ENCODE measurements around the gene LCN6.

The LCN6 gene

GRCh38 chr9:136744773-136745172, 3.6 kb downstream of the LCN6 start:
- DNase-seq (ENCODE audit: low read depth in 2 of 2), result no peak

GRCh38 chr9:136743639-136744211, 4.6 kb downstream of the LCN6 start:
- no peak for DNase-seq (ENCODE audit: low read depth in 2 of 2)

- DNase-seq (ENCODE audit: low read depth in 2 of 2), result no peak
Measured at GRCh38 chr9:136742591-136743391, 5.5 kb downstream of the LCN6 start, which contains the start of gene LCN10. Gene LCN10 (minus strand): TSS chr9:136742940. CDS start chr9:136742903, 37 bp downstream.

- peak in 1 of 2 donors; percentile 39 for DNase-seq (ENCODE audit: low read depth in 2 of 2)
Measured at GRCh38 chr9:136741883-136742571, 6.3 kb downstream of the LCN6 start.

GRCh38 chr9:136740971-136741882, 7.1 kb downstream of the LCN6 start:
- no peak for DNase-seq (ENCODE audit: low read depth in 2 of 2)

- no peak for DNase-seq (ENCODE audit: low read depth in 2 of 2)
Measured at GRCh38 chr9:136740491-136740890, 7.8 kb downstream of the LCN6 start.

- DNase-seq (ENCODE audit: low read depth in 2 of 2), result no peak
Measured at GRCh38 chr9:136740069-136740468, 8.3 kb downstream of the LCN6 start.

- no peak for DNase-seq (ENCODE audit: low read depth in 2 of 2)
Measured at GRCh38 chr9:136739509-136739908, 8.8 kb downstream of the LCN6 start.

GRCh38 chr9:136738960-136739359, 9.4 kb downstream of the LCN6 start:
- no peak for DNase-seq (ENCODE audit: low read depth in 2 of 2)

- DNase-seq (ENCODE audit: low read depth in 2 of 2), result no peak
Measured at GRCh38 chr9:136735812-136736480, 12.4 kb downstream of the LCN6 start.

- no peak for DNase-seq (ENCODE audit: low read depth in 2 of 2)
Measured at GRCh38 chr9:136734837-136735496, 13.4 kb downstream of the LCN6 start.

GRCh38 chr9:136733611-136734010, 14.7 kb downstream of the LCN6 start:
- DNase-seq (ENCODE audit: low read depth in 2 of 2), result no peak

- DNase-seq (ENCODE audit: low read depth in 2 of 2), result no peak
Measured at GRCh38 chr9:136732444-136733178, 15.7 kb downstream of the LCN6 start.

- DNase-seq (ENCODE audit: low read depth in 2 of 2), result no peak
Measured at GRCh38 chr9:136729926-136730325, 18.4 kb downstream of the LCN6 start.

GRCh38 chr9:136729144-136729543, 19.2 kb downstream of the LCN6 start:
- DNase-seq (ENCODE audit: low read depth in 2 of 2), result no peak

- DNase-seq (ENCODE audit: low read depth in 2 of 2), result no peak
Measured at GRCh38 chr9:136728548-136729123, 19.7 kb downstream of the LCN6 start.

GRCh38 chr9:136728080-136728547, 20.2 kb downstream of the LCN6 start:
- DNase-seq (ENCODE audit: low read depth in 2 of 2), result peak; percentile 96 to 97

GRCh38 chr9:136726631-136727191, 21.6 kb downstream of the LCN6 start:
- no peak for DNase-seq (ENCODE audit: low read depth in 2 of 2)

GRCh38 chr9:136726118-136726517, 22.2 kb downstream of the LCN6 start:
- DNase-seq (ENCODE audit: low read depth in 2 of 2), result no peak
